AG10803 (cell line): Measurements from ENCODE around the gene SOX15.
A peak's percentile ranks its signal among the peaks of the same experiment; 100 is the strongest.

Experiments used
- DNase-seq: peaks from one replicate; pipeline ENCODE4 v3.0.0; 2010; ENCODE audit warnings: low read depth
- H3K4me3 ChIP-seq: 2 replicates; pipeline ENCODE4 v1.5.1; 2011; ENCODE audit warnings: mild to moderate bottlenecking, low read length, control low read depth
- TF ChIP-seq, protein P1 (sequence below): conservative IDR thresholded peaks from 2 replicates; pipeline ENCODE4 v1.5.1; 2011; ENCODE audit warnings: mild to moderate bottlenecking, low read length, control low read depth, inconsistent platforms

The SOX15 gene

GRCh38 chr17:7572338-7572587 is 17.6 kb downstream of the SOX15 start:
- DNase-seq, result no peak
- peak overlapping the region; percentile 74 for H3K4me3 ChIP-seq
- TF ChIP-seq, protein P1, sequence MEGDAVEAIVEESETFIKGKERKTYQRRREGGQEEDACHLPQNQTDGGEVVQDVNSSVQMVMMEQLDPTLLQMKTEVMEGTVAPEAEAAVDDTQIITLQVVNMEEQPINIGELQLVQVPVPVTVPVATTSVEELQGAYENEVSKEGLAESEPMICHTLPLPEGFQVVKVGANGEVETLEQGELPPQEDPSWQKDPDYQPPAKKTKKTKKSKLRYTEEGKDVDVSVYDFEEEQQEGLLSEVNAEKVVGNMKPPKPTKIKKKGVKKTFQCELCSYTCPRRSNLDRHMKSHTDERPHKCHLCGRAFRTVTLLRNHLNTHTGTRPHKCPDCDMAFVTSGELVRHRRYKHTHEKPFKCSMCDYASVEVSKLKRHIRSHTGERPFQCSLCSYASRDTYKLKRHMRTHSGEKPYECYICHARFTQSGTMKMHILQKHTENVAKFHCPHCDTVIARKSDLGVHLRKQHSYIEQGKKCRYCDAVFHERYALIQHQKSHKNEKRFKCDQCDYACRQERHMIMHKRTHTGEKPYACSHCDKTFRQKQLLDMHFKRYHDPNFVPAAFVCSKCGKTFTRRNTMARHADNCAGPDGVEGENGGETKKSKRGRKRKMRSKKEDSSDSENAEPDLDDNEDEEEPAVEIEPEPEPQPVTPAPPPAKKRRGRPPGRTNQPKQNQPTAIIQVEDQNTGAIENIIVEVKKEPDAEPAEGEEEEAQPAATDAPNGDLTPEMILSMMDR, result no peak

DNA sequence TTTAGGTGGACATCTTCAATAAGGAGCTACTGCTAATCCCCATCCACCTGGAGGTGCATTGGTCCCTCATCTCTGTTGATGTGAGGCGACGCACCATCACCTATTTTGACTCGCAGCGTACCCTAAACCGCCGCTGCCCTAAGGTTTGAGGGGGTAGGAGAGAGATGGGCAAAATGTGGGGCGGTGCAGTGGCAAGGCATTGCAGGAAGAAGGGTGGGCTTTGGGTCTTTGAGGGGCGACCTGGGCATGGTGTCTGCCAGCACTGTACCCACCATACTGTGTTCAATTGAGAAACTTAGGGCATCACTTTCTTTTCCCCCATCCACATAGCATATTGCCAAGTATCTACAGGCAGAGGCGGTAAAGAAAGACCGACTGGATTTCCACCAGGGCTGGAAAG is 19.5 kb downstream of the SOX15 start:
- no peak overlapping the region for H3K4me3 ChIP-seq
- no peak for DNase-seq
- TF ChIP-seq, protein P1, result no peak

- TF ChIP-seq, protein P1, result no peak
- DNase-seq, result no peak
- no peak overlapping the region for H3K4me3 ChIP-seq
Observed at GRCh38 chr17:7569571-7569970, 20.3 kb downstream of the SOX15 start.

DNA sequence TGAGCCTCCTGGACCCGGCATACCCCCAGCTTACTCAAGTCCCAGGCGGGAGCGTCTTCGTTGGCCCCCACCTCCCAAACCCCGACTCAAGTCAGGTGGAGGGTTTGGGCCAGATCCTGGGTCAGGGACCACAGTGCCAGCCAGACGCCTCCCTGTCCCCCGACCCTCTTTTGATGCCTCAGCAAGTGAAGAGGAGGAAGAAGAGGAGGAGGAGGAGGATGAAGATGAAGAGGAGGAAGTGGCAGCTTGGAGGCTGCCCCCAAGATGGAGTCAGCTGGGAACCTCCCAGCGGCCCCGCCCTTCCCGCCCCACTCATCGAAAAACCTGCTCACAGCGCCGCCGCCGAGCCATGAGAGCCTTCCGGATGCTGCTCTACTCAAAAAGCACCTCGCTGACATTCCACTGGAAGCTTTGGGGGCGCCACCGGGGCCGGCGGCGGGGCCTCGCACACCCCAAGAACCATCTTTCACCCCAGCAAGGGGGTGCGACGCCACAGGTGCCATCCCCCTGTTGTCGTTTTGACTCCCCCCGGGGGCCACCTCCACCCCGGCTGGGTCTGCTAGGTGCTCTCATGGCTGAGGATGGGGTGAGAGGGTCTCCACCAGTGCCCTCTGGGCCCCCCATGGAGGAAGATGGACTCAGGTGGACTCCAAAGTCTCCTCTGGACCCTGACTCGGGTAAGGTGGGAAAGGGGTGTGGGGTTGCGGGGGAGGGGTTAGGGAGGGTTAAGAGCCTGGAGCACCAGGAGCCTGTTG is 26.6 kb downstream of the SOX15 start:
- peak overlapping the region; percentile 77; the same call in 1 of the 2 replicates for H3K4me3 ChIP-seq
- TF ChIP-seq, protein P1, result no peak

GRCh38 chr17:7562208-7562605 is 27.7 kb downstream of the SOX15 start:
- no peak for DNase-seq
- H3K4me3 ChIP-seq, result peak overlapping the region; percentile 77
- TF ChIP-seq, protein P1, result no peak

More for the DNA sequence above, 26.6 kb downstream of the SOX15 start:
- DNase-seq, result no peak

GRCh38 chr17:7561589-7562207 is 28.2 kb downstream of the SOX15 start, which contains the start of gene SENP3:
SENP3 (plus strand) TSS chr17:7561919; CDS start chr17:7563077, 1,158 bp downstream.
- DNase-seq, result peak; percentile 87
- peak within 1 kb of the TSS; percentile 77 for H3K4me3 ChIP-seq
- TF ChIP-seq, protein P1, result no peak

GRCh38 chr17:7561028-7561575 is 28.8 kb downstream of the SOX15 start:
- DNase-seq, result peak; percentile 75
- TF ChIP-seq, protein P1, result peak; percentile 77
- peak overlapping the region; percentile 77 for H3K4me3 ChIP-seq
